C4-2B (cell line): Measurements from ENCODE around the gene PDGFC.

Experiments used
- H3K27ac ChIP-seq: fragments of 450-650 bp; 2 replicates; pipeline ENCODE4 v1.5.1; 2017
- CTCF ChIP-seq: fragments of 450-650 bp; conservative IDR thresholded peaks from 2 replicates; pipeline ENCODE4 v1.5.1; 2017; ENCODE audit warnings: mild to moderate bottlenecking
- ZFX ChIP-seq: fragments of 450-650 bp; IDR thresholded peaks from 2 replicates; pipeline ENCODE4 v1.6.1; 2017

PDGFC gene

GRCh38 chr4:156765277-156765676, 206.3 kb downstream of the PDGFC start:
- TF ChIP-seq ZFX (no peak), CTCF (no peak)
- H3K27ac ChIP-seq, result no peak overlapping the region

GRCh38 chr4:156764846-156765245, 206.8 kb downstream of the PDGFC start:
- H3K27ac ChIP-seq, result no peak overlapping the region
- TF ChIP-seq ZFX, result no peak
- TF ChIP-seq CTCF, result no peak

- no peak for TF ChIP-seq CTCF
- no peak for TF ChIP-seq ZFX
These were observed 207.5 kb downstream of the PDGFC start for GRCh38 chr4:156764145-156764544.

GRCh38 chr4:156763511-156763910, 208.1 kb downstream of the PDGFC start:
- no peak overlapping the region for H3K27ac ChIP-seq
- TF ChIP-seq ZFX (no peak), CTCF (no peak)

More at GRCh38 chr4:156764145-156764544, 207.5 kb downstream of the PDGFC start:
- no peak overlapping the region for H3K27ac ChIP-seq

- TF ChIP-seq CTCF (no peak), ZFX (no peak)
These were observed 208.7 kb downstream of the PDGFC start for GRCh38 chr4:156762851-156763250.

GRCh38 chr4:156756118-156756517, 215.5 kb downstream of the PDGFC start:
- no peak for TF ChIP-seq CTCF
- no peak for TF ChIP-seq ZFX

More at GRCh38 chr4:156762851-156763250, 208.7 kb downstream of the PDGFC start:
- H3K27ac ChIP-seq, result no peak overlapping the region

GRCh38 chr4:156754832-156755570, 216.6 kb downstream of the PDGFC start:
- no peak overlapping the region for H3K27ac ChIP-seq
- no peak for TF ChIP-seq CTCF
- no peak for TF ChIP-seq ZFX

More at GRCh38 chr4:156756118-156756517, 215.5 kb downstream of the PDGFC start:
- no peak overlapping the region for H3K27ac ChIP-seq
